NCI-H446 (cell line): ENCODE data around the gene NTN4.
"Not testable (repeated sequence)": the region's sequence is repeated elsewhere in the genome, so short reads cannot be mapped to it uniquely, and the experiment has no call there.

Experiments used
- DNase-seq, 2 experiments: peaks; one replicate each; lab custom pipeline; 2025; lab: John Stamatoyannopoulos, UW

The NTN4 gene

GRCh38 chr12:95746062-95746461, 44.5 kb downstream of the NTN4 start:
- not testable (repeated sequence) for DNase-seq

DNA sequence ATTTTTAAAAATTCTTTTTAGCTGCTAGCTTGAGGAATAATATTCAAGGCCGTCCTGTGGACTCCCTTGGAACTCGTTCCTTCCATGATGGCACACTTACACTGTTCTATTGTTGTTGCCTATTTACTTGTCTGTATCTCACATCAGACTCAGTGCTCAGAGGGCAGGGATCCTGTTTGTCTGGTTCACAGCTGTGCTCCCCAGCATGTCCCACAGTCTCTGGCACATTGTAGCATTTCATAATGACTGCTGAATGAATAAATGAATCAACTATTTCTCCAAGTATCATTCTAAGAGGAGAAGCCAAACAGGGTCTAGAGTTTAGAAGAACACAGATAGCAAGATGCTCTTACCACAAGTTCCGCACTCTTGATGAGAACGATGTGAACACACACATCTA, 48.0 kb downstream of the NTN4 start:
- no peak for DNase-seq

DNA sequence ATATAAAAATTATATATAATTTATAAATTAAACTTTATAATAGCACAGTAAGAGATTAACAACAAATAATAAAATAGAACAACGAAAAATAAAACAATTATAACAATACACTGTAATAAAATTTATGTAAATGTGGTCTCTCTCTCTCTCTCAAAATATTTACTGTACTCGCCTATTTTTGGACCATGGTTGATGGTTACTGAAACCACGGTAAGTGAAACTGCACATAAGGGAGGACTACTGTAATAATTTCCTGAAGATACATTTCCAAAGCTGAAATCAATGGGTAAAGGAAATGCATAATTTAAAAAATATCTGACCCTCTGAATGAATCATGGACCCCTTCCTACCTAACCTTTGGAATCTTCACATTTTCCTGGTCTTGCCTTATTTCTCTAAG, 48.9 kb downstream of the NTN4 start:
- DNase-seq, result no peak

- DNase-seq, result no peak
These were observed 49.8 kb downstream of the NTN4 start for GRCh38 chr12:95740751-95741150.

- no peak for DNase-seq
These were observed 50.8 kb downstream of the NTN4 start for GRCh38 chr12:95739561-95740313.

DNA sequence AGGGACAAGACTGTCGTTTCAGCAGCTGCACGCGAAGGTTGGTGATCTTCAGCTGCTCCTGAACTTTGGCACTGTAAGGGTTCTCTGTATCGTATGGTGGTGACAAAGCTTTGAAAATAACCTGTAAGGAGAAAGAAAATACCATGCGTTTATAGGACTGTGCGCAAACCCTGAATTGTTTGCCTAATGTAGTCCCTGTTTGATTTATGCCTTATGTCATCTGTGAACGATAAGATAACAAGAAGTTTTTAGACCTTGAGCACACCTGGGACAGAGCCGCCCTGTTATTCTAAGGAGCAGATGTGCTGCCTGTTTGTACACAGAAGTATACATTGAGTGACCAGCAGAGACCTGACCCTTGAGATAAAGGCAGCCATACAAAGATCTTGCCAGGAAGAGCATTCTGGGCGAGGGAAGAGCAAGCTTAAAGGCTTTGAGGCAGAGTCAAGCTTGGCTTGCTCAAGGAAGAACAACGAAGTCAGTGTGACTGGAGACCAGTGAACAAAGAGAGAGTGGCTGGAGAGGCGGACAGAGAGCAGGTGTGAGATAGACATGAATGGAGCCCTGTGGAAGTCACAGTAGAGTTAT, 52.4 kb downstream of the NTN4 start:
- DNase-seq, result no peak

DNA sequence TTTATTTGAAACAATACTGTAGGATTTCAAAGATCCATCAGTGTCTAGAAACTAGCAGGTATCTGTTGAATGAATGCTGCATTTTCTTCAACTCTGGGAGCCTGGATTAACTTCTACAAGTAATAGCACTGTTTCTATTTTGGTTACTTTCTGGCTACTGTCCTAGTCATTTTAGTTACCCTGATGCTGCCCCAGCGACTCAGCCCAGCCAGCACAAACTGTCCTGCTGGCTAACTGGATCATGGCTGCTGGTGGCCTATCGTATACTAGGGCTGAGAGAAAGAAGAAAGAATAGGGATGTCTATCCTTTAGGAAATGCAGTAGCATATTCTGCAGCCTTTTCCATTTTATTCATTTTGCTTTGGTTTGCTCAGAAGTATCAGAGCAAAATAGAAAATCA, 53.9 kb downstream of the NTN4 start:
- no peak for DNase-seq

DNA sequence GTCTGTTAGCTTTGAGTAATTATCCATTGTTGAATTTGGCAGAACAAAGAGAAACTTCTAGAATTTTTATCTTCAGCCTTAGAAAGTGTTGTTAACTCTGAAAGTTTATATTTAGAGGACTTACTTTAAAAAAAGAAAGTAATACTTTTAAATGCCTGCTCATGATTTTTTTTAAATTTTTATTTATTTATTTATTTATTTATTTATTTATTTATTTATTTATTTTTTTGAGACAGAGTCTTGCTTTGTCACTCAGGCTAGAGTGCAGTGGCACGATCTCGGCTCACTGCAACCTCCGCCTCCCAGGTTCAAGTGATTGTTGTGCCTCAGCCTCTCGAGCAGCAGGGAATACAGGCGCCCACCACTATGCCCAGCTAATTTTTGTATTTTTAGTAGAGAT, 54.8 kb downstream of the NTN4 start:
- not testable (repeated sequence) for DNase-seq

DNA sequence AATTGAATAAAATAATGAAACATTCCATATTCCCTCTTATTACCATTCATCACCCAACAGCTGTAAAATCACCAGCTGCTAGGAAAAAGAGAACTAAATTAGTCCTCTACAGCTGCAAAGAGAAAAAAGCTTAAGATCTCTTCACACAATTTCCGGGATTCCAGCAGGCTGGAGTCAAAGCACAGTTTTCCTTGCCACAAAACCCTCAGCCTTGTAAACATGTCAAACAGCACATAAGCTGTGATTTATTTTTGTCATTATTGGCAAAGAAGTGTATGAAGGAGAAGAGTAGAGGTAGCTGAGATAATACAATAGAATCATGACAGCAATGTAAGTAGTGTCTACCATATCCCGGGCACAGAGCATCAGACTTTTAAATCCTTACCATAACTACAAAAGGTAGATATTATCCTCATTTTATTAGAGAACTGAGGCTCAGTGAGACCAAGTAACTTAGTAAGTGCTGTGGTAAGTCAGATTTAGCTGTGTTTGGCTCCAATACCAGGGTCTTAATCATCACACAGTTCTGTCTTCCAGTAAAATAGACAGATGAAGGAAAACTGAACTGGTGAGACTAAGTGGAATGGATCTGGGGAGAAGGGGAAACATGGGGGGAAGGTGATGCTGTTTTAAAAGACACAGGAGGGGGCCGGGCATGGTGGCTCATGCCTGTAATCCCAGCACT, 57.3 kb downstream of the NTN4 start:
- DNase-seq, result no peak

DNA sequence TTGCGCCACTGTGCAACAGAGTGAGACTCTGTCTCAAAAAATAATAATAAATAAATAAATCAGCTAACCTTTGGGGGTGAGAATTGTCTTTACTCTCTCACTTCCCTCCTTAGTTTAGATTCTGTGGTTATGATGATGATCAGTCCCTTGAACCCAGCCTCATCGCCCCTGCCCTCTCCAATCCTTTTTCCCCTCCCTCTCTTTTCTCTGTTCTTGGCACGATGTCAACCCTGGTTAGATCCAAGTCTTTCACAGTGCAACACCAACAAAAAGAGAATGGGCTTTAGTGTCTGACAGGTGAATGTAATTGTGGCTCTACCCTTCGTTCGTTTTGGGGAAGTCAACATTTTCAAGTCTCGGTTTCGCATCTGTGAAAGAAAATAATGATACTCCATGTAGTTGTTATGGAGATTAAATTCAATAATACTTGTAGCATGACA, 59.0 kb downstream of the NTN4 start:
- DNase-seq, result no peak

- no peak for DNase-seq
These were observed 60.1 kb downstream of the NTN4 start for GRCh38 chr12:95730457-95730856.

GRCh38 chr12:95726903-95727302, 63.7 kb downstream of the NTN4 start:
- no peak for DNase-seq

DNA sequence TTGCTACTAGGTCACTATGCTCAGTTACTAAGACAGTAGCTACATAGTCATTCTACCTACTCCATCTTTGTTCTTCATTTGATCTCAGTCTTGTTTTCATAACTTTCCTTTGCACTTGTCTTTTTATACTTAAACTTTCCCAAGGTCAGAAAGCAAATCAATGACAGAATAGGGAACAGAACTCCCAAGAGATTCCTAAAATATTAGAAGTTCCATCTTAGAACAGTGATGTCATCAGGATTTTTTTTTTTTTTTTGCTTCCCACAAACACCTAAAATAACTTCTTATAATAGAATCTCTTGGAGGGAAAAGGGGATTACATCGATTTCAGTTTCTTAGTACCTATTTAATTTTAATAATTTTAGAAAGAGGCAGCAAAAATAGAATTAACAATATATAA, 65.8 kb downstream of the NTN4 start:
- no peak for DNase-seq

- no peak for DNase-seq
These were observed 66.7 kb downstream of the NTN4 start for GRCh38 chr12:95723693-95724384.

- DNase-seq, result no peak
These were observed 69.2 kb downstream of the NTN4 start for GRCh38 chr12:95721320-95721719.

- no peak for DNase-seq
These were observed 70.4 kb downstream of the NTN4 start for GRCh38 chr12:95720146-95720545.

DNA sequence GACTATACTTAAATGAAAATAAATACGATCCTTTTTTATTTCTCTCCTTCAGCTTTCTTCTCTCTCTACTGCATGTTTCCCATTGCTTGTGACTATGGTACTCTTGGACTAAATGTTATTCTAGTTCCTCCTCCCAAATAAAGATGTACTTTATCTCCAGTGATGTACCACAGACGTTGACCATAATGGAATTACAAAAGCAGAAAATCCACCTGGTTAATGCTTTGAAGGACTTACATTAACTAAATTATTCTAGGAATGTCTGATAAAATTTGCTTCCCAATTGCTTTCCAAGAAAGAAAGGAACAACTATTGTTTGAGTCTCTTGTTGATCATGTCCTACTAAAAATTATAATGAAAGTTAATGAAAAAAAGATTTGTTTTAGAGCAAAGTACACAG, 71.8 kb downstream of the NTN4 start:
- no peak for DNase-seq

- no peak for DNase-seq
These were observed 72.5 kb downstream of the NTN4 start for GRCh38 chr12:95718006-95718431.

DNA sequence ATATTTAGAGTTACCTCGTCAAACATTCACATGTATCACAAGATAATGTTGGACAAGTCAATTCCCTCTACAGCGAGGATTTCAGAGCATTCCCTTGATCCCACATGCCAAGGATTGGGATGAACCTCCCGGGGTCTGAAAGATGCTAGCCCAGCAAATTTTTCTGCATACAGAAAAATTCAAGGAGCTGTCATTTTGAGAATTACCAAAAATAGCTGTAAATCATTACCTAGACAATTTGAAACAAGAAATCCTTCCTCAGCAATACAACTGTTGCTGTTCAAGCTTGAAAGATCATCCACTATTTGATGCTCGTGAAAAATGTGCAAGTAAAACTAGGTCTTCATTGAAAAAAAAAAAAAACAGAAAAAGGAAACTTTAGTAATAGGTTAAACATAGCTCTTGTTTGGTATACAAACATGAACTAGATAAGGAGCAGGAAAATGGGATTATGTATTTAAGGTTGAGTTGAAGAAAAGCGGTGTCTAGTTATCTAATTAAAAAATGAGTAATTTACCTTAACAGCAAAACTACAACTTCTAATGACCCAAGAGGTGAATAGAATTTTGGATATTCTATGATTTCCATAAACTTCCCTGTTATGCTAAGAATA, 73.1 kb downstream of the NTN4 start:
- DNase-seq, result no peak

DNA sequence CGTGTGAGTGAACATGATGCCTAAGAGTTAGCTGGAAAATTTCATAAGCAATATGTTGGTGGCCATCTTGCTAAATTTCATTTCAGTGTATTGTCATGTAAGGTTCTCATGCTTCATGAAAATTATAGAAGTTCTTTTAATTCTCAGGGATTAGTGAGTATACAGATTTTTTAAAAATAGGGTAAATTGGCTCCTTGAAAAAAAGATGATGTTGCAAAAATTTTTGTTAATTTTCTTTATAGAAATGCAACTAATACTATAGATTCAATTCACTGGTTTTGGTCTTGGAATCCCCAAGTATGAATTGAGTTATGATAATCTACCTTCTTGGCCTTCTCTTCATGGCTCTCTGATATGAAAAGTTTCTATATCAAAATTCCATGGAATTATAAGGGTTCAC, 75.4 kb downstream of the NTN4 start:
- no peak for DNase-seq

DNA sequence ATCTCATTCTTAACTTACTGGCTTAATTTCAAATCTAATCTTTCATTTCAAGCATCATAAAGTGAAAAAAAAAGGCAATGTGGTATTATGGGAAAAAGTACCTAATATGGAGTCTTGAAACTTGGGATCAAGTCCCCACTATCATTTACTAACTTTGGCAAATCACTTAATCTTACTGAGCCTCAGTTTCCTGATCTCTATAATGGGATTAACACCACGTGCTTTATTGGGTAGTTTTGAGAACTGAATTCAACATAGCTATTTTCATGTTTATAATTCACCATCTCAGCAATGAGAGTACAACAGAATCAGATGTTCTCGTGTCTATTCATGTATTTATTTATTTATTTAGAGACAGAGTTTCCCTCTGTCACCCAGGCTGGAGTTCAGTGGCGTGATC, 78.3 kb downstream of the NTN4 start:
- no peak for DNase-seq

- DNase-seq, result no peak
These were observed 80.2 kb downstream of the NTN4 start for GRCh38 chr12:95710386-95710785.
